NT2/D1 (cell line): ENCODE measurements around the gene FAAH.

Experiments
- SUZ12 ChIP-seq: IDR thresholded peaks from 2 replicates; pipeline ENCODE4 v1.6.1; 2011; ENCODE audit not compliant: insufficient read length, insufficient read depth; ENCODE audit errors: extremely low read depth
- YY1 ChIP-seq: IDR thresholded peaks from 2 replicates; pipeline ENCODE4 v1.6.1; 2011; ENCODE audit not compliant: insufficient read length, insufficient read depth

GRCh38 chr1:46458846-46459245, 64.7 kb downstream of the FAAH start:
- TF ChIP-seq YY1, result no peak
- no peak for TF ChIP-seq SUZ12
